Hippocampal formation (tissue), 2 donors: ENCODE data around the gene ZFHX3.

ENCODE experiments used
- DNase-seq, 2 donors: peaks; one replicate each; lab custom pipeline; 2025; lab: John Stamatoyannopoulos, UW

ZFHX3 gene

GRCh38 chr16:73054813-73055482, 7.0 kb upstream of the ZFHX3 start:
- DNase-seq = no peak

DNA sequence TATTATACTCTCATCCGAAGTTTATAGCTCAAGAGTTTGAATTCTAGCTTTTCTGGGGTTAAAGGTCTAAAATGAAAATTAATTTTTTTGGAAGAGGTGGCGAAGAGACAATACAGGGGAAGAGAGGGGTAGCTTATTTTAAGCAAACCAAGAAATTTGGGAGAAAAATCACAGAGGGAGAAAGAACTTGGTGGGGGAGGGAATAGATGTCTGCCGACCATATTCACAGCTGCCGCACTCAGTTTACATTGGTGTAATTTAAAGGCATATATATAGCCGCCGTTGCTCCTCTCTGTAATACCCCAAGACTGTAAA, 6.5 kb upstream of the ZFHX3 start:
- no peak for DNase-seq

DNA sequence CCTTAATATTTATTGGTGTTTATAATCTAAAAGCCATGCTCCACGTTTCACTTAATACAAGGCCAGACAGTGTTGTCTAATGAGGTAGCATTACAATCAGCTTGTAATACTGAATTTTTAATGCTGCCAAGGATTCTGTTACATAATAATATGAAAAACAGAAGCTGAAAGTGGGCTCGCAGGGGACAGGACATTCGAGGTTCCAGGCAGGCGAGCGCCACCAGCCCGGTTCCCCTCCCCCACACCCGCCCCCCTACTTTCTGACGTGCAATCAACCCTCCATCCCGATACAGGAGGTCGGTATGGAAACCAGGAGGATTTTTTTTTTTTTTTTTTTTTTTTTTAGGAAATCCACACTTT, 6.2 kb upstream of the ZFHX3 start:
- no peak for DNase-seq

GRCh38 chr16:73053364-73054124, 5.6 kb upstream of the ZFHX3 start:
- no peak for DNase-seq

GRCh38 chr16:73053038-73053363, 5.1 kb upstream of the ZFHX3 start:
- no peak for DNase-seq

DNA sequence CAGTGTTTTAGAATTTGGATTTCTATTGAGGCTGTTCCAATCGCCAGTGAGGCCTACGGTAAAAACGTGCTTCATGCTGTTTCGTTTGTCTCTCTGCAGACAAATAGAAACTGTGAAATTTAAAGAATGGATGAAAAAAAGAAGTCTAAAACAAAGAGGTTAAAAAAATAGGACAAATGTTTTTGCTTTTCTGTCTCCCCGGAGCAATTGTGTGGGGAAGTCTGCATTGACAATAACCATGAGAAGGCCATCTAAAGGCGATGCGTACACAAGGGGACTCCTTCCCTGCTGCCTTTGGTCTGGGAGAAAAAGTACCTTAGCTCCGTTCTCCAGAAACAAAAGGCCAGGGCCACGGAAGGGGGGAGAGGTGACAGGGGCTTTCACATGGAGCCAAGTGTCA, 4.6 kb upstream of the ZFHX3 start:
- no peak for DNase-seq

- DNase-seq = no peak
Observed at GRCh38 chr16:73051961-73052360, 4.0 kb upstream of the ZFHX3 start.

- no peak for DNase-seq
Observed at GRCh38 chr16:73051226-73051625, 3.3 kb upstream of the ZFHX3 start.

GRCh38 chr16:73050201-73051099, 2.5 kb upstream of the ZFHX3 start:
- no peak for DNase-seq

- no peak for DNase-seq
Observed at GRCh38 chr16:73049511-73049910, 1.6 kb upstream of the ZFHX3 start.

DNA sequence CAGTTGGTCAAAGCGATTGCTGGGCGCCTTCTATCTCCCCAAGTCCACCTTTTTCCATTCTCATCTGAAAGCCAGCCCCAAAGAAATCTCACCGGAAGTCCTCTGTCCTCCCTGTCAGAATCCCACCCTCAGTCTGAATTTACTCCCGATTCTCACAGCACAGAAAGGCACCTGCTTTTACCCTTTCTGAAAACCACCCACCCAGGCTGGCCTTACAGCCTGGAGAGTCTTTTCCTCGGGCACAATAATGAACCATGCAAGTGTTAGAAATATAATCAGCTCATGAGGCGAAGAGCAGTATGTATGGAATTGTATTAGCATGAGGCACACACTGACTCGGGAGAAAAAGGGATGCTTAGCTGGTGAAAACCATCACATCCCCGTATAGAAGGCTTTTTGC, 1.2 kb upstream of the ZFHX3 start:
- no peak for DNase-seq

DNA sequence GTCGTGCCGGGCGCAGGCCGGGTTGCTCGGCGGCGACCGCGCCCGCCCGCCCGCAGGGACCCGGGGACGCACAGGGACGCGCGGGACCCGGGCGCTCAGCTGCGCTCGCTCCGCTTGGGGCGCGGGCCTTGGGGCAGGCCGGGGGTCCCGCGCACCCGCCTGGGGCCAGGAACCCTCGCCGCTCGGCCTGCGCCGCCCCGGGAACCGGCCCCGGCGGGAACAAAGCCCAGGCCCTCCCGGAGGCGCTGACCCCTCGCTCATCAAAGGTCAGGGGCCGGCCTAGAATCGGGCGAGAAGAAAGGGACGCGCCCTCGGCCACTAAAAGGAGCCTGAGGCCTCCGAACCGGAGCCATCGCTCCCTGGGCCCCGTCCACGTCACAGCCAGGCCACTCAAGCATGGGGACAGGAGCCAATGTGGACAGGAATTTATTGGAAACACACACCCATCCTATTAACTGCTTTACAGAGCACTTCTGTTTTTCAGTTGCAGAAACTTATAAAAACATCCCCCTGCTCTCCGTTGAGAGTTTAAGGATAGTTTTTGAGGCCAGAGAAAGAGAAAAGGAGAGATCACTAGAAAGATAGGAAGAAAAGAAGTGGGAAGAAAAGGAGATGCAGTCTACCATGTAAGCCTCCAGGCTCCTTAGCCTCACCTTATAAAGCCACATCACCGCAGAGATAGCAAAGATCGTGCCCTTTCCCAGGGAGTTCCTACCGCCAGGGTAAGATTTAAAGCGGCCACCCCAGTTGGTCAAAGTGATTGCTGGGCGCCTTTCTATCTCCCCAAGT, 558 bp upstream of the ZFHX3 start:
- DNase-seq = no peak

DNA sequence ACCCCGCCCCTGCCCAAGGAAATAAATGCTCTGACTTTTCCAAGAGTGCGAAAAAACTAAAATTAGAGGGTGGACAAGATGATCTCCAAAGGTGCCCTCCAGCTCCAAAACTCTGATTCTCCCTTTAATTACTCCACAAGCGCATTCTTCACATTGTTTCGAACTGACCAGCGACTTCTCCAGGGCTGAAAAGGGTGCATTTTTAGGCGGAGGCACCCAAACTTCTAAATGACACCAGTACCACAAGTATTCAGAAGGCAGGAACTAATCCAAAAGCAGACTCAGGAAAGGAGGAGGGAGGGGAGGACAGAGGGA, 750 bp downstream of the ZFHX3 start:
- DNase-seq = no peak

DNA sequence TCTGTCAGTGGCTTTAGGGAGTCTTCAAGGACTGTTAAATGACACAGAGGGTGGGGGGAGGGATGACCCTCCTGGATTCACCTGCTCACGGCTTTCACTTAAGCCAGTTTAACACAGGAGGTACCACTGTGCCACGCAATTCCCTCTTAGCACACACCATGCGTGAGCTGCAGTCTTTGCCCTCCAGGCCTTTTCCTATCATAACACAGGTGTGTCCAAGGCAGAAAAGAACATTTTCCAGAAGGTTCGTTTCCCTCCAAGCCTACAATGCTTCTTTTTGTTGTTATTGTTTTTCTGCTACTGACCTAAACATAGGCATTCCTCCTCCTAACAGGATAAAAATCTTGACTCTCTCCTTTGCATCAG, 1.1 kb downstream of the ZFHX3 start:
- DNase-seq = no peak

GRCh38 chr16:73046202-73046848, 1.6 kb downstream of the ZFHX3 start:
- no peak for DNase-seq

DNA sequence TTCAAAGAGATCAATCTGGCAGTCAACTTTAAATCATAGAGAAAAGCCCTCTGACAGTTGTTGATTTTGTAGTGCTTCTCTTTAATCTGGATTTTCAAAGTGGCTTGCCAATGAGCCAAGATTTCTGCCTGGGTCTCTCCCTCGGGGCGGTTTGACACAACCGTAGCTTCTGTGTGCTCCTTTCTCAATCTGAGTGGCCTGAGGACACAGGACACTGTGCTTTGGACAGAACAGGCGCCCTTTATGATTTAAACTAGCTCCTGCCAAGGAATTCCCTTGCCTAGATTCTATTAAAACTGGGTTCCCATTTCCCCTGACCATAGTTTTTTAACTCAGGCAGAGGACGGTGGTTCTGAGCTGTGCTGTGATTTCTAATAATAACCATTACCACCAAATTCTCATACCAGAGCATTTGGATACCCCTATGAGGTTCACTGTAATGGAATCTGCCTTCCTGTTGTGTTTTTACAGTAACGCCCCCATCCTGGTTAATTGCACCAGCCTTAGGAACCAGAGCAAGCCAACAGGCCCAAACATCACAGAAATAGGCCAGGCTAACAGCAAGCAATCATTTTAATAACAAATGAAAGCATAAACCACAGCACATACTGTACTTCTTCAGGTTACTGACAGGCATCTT, 4.0 kb downstream of the ZFHX3 start:
- DNase-seq = no peak

DNA sequence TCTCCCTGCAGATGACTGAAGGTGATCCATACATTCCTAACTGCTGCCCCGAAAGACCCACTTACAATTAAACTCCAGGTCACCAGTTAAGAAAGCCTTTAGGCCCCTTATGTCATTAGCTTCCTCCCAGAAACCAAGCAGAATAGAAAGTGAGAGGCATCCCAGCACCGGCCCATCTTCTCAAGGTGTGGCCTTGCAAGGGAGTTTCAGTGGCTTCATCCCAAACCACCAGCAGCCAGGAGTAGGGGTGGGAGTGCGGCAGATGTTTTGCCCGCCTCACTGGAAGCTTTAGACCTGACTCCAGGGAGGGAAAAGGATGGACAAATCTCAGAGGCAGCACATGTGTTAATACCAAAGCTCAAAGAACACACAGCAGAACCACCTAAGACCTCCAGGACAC, 5.1 kb downstream of the ZFHX3 start:
- DNase-seq = no peak

DNA sequence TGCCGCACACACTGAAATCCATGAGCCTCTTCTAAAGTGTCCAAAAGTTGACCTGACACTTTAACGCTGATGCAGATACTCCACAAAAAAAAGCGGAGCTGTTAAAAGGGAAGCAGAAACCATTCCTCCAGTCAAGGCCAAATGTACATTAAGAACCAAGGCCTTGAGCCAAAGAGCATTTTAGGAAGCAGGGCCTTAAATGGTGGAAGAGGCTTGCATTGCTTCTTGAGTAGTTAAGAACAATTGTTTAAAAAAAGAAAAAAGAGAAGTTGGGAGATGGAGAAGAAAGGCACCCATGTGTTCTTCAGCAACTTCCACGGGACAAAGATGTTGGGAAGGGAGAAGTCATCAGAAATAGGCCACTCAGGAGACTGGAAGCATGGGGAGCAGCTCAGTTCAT, 6.3 kb downstream of the ZFHX3 start:
- no peak for DNase-seq

DNA sequence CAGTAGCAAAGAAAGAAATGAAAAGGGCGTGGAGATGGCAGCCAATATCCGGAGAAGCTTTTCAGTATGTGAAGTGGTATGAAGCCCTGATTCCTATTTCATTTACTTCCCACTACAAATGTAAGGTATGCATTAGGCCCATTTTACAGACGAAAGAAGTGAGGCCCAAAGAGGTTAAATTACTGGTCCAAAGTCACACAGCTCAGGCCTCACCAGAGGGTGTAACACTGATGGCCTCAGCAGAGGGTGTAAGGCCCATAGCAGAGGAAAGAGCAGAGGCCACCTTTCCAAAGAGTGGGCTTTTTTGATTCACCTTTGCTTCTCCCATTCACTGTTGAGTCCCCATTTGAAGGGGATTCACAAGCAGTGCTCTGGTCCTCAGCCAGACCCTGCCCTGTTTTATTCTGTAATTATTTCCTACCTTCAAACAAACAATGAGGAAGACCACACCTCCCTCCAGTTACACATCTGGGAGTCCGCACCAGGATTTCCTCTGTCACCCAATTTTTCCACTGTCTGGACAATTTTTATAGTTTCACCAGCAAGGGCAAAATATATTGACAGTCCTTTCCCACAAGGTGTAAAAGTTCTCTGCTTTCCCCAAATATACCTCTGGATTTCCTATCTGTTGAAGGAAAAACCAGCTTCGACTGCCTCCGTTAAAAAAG, 7.1 kb downstream of the ZFHX3 start:
- DNase-seq = no peak

GRCh38 chr16:73040136-73040535, 7.8 kb downstream of the ZFHX3 start:
- no peak for DNase-seq
